HG02970 (cell line): ENCODE results near the gene CCDC121.
A peak's percentile ranks its signal among the peaks of the same experiment; 100 is the strongest.

Source experiments
- ATAC-seq: cut with Tn5 transposase; IDR thresholded peaks from one replicate; pipeline ENCODE4 v1.9.1; 2021; ENCODE audit warnings: mild to moderate bottlenecking, moderate library complexity, moderate number of reproducible peaks; ENCODE audit not compliant: unreplicated experiment, low FRiP score

Gene CCDC121

DNA sequence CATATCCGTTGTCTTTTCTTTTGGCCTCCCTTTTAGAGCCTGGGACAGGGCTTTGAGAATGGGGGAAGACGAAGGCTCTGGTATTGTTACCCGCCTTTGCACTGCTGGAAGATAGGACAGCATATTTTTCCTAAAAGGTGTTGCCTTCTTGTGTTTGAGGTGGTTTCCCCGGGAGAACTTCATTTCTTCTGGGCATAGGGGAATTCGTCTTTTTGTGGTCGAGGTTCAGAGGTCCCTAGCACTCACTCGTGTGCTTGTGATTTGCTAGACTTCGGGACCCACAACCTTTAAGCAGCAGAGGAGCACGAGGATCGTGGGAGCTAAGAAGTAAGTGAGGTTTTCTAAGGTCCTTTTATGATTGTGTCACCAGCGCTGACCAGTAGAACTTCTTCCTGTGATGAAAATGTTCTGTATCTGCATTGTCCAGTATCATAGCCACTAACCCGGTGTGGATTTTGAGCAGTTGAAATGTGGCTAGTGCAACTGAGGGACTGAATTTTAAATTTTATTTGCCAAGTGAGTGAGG, 45.4 kb downstream of the CCDC121 start:
- ATAC-seq, result no peak

DNA sequence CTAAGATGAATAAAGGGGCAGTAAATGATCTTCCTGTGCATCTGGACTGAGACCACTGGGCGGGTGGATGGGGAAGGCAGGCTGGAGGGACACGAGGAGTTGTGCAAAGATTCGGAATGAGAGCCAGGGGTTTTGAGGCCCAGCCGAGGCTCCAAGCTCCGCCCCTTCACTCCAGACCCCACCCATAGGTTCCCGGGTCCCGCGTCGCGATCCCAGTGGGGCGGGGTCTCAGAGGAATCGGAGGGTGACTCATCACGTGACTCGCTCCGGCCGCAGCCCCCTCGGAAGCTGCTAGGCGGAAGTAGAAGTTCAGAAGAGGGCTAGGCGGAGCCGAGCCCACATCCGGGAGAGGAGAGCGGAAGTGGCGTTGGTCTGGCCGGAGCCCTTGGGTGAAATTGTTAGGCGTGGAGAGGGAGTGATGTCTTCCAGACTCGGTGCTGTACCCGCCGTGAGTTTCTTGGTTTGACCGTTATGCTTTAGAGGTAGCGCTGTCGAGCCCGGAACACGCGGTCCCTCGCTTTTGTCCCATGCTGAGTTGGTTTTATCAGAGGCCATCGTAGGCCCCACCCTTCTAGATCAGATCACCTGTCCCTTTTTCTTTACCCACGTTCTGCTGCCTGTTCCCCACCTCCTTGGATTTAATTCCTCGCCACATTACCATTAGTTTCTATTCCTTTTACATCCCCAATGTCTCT, 46.0 kb downstream of the CCDC121 start, which contains the start of gene ZNF512:
Gene ZNF512, plus strand, starts transcription at position 348 of the 695 bp plus-strand sequence. Its CDS starts 71 bp downstream, at position 419.
- ATAC-seq, result peak; percentile 78

DNA sequence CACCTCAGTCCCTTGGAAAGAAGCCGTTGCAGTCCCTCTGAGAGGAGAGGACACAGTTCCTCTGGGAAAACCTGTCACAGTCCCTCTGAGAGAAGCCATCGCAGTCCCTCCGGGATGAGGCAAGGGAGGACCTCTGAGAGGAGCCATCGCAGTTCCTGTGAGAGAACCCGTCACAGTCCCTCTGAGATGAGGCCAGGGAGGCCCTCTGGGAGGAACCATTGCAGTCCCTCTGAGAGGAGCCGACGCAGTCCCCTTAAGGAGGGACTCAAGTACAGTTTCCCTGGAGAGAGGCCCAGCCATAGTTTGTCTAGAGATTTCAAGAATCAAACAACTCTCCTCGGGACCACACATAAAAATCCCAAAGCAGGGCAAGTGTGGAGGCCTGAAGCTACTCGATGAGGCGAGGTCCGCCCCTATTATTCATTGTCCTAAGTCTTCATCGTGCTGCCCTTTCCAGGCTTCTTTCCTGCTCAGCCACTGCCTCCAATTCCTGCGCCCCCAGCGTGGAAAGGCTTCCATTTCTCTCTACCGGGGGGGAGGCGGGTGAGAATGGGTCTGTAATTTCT, 46.6 kb downstream of the CCDC121 start:
- ATAC-seq, result no peak

DNA sequence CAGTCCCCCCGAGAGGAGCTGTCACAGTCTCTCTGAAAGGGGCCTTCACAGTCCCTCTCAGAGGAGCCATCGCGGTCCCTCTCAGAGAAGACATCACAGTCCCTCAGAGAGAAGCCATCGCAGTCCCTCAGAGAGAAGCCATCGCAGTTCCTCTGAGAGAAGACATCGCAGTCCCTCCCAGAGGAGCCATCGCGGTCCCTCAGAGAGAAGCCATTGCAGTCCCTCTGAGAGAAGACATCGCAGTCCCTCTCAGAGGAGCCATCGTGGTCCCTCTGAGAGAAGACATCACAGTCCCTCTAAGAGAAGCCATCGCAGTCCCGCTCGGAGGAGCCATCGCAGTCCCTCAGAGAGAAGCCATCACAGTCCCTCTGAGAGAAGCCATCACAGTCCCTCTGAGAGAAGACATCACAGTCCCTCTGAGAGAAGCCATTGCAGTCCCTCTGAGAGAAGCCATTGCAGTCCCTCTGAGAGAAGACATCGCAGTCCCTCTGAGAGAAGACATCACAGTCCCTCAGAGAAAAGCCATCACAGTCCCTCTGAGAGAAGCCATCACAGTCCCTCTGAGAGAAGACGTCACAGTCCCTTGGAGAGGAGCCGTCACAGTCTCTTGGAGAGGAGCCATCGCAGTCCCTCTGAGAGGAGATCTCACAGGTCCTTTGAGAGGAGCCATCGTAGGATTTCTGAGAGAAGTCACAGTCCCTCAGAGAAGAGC, 47.2 kb downstream of the CCDC121 start:
- no peak for ATAC-seq
